ENCODE measurements around the gene MCCC2. TPM values are rescaled to one million over a fixed set of nuclear protein-coding genes. Genes with fewer than 3 reads are reported as not detected.

Gene MCCC2
- total and polyA plus RNA-seq, 2 of the 4 experiments (the other 2 are of a cell fraction), result 18.0 to 22.0 TPM

DNA sequence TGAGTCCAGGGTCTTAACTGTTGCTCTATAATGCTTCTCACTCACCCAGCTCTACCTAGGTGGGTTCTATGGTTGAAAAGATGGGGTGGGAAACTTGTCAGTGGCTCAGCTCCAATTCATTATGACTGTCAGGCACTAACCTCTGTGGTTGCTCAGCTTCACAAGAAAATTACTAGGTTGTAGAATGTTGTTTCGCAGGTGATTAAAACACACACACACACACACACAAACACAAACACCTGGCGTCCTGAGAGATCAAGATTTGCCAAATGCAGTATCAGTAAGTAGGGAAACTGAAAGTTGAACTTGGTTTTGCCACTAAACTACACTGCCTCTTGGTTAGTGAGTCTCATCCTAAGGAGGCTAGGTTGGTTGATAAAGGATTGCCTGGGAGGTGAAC lies 2.8 kb downstream of the MCCC2 start:
- peaks cover 2% of the 10 kb centered on the region; the same call in 1 of the 2 replicates for H3K36me3 ChIP-seq (ENCODE audit: control insufficient read depth, insufficient read depth, low read length)

More for the DNA sequence above, 2.8 kb downstream of the MCCC2 start:
- no TSS peak for BruUV-seq (replicated peaks)
- Histone ChIP-seq H2AFZ (replicated peaks; ENCODE audit: low read length, poor library complexity) (no peak overlapping the region), H3K56ac (ENCODE audit: extremely low read depth, insufficient read depth, low read length) (no peak overlapping the region), H3K79me1 (ENCODE audit: low read depth in 1 of 2, low read length in 2 of 2) (peaks cover 11 to 16% of the 10 kb centered on the region in 2 experiments; a peak in 3 of 4 replicates), H3K23ac (ENCODE audit: low read depth, low read length) (no peak overlapping the region), H2AK9ac (replicated peaks; ENCODE audit: low read depth, low read length, poor library complexity) (no peak overlapping the region), H3K9ac (ENCODE audit: low read depth, low read length) (no peak overlapping the region), H3K9me3 (ENCODE audit: control insufficient read depth, insufficient read depth, low read length) (no peaks in the 10 kb centered on the region), H2AK5ac (ENCODE audit: low read depth, low read length) (no peak overlapping the region), H4K8ac (ENCODE audit: low read depth in 2 of 2, low read length in 2 of 2) (no peak overlapping the region), H3K18ac (ENCODE audit: low read depth, low read length) (no peak overlapping the region), H2BK15ac (ENCODE audit: low read depth, low read length) (no peak overlapping the region), H3K27me3 (ENCODE audit: control insufficient read depth, insufficient read depth, low read length) (no peaks in the 10 kb centered on the region), H3K4me3 (ENCODE audit: insufficient read depth, low read depth, low read length) (no peak overlapping the region), H2BK120ac (ENCODE audit: low read depth, low read length) (no peak overlapping the region), H3K14ac (replicated peaks; ENCODE audit: low read depth, low read length) (no peak overlapping the region), H3K4ac (ENCODE audit: low read depth, low read length) (no peak overlapping the region), H2BK20ac (ENCODE audit: low read depth, low read length) (no peak overlapping the region), H3K4me2 (ENCODE audit: low read depth, low read length) (no peak overlapping the region), H4K91ac (ENCODE audit: insufficient read depth, low read depth, low read length) (no peak overlapping the region), H4K20me1 (ENCODE audit: insufficient read depth, low read length) (no peaks in the 10 kb centered on the region), H3K4me1 (ENCODE audit: control insufficient read depth, insufficient read depth, low read length) (peaks cover 2% of the 10 kb centered on the region; the same call in 1 of the 2 replicates), H4K5ac (ENCODE audit: low read depth, low read length) (no peak overlapping the region), H3K9me1 (ENCODE audit: insufficient read depth, low read length) (no peaks in the 10 kb centered on the region), H3K27ac (ENCODE audit: insufficient read depth, low read length) (no peak overlapping the region), H2BK5ac (ENCODE audit: low read depth, low read length, poor library complexity, severe bottlenecking) (no peak overlapping the region)
- TF ChIP-seq MAZ (IDR thresholded peaks at IDR 0.05; ENCODE audit: borderline replicate concordance, low read depth, low read length), result no peak
- TF ChIP-seq MXI1 (IDR thresholded peaks at IDR 0.05; ENCODE audit: borderline replicate concordance, low read depth, low read length), result no peak
- TF ChIP-seq POLR2A (IDR thresholded peaks at IDR 0.05; ENCODE audit: low read depth, low read length), result no peak
- no peak for TF ChIP-seq SMC3 (IDR thresholded peaks at IDR 0.05; ENCODE audit: low read depth, low read length)
- no peak for TF ChIP-seq RAD21 (IDR thresholded peaks at IDR 0.05; ENCODE audit: low read length)
- TF ChIP-seq, protein P1, sequence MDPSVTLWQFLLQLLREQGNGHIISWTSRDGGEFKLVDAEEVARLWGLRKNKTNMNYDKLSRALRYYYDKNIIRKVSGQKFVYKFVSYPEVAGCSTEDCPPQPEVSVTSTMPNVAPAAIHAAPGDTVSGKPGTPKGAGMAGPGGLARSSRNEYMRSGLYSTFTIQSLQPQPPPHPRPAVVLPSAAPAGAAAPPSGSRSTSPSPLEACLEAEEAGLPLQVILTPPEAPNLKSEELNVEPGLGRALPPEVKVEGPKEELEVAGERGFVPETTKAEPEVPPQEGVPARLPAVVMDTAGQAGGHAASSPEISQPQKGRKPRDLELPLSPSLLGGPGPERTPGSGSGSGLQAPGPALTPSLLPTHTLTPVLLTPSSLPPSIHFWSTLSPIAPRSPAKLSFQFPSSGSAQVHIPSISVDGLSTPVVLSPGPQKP (IDR thresholded peaks at IDR 0.05; ENCODE audit: borderline replicate concordance, low read depth, low read length), result no peak
- TF ChIP-seq FOS (IDR thresholded peaks at IDR 0.05; ENCODE audit: low read depth, low read length), result no peak
- TF ChIP-seq, protein P2, sequence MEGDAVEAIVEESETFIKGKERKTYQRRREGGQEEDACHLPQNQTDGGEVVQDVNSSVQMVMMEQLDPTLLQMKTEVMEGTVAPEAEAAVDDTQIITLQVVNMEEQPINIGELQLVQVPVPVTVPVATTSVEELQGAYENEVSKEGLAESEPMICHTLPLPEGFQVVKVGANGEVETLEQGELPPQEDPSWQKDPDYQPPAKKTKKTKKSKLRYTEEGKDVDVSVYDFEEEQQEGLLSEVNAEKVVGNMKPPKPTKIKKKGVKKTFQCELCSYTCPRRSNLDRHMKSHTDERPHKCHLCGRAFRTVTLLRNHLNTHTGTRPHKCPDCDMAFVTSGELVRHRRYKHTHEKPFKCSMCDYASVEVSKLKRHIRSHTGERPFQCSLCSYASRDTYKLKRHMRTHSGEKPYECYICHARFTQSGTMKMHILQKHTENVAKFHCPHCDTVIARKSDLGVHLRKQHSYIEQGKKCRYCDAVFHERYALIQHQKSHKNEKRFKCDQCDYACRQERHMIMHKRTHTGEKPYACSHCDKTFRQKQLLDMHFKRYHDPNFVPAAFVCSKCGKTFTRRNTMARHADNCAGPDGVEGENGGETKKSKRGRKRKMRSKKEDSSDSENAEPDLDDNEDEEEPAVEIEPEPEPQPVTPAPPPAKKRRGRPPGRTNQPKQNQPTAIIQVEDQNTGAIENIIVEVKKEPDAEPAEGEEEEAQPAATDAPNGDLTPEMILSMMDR (conservative IDR thresholded peaks at IDR 0.05; ENCODE audit: low read depth, low read length), result no peak
- TF ChIP-seq RFX5 (IDR thresholded peaks at IDR 0.05; ENCODE audit: low read depth, low read length), result no peak
- TF ChIP-seq MAFK (IDR thresholded peaks at IDR 0.05; ENCODE audit: low read depth, low read length), result no peak
- TF ChIP-seq, protein P3, sequence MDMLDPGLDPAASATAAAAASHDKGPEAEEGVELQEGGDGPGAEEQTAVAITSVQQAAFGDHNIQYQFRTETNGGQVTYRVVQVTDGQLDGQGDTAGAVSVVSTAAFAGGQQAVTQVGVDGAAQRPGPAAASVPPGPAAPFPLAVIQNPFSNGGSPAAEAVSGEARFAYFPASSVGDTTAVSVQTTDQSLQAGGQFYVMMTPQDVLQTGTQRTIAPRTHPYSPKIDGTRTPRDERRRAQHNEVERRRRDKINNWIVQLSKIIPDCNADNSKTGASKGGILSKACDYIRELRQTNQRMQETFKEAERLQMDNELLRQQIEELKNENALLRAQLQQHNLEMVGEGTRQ (IDR thresholded peaks at IDR 0.05; ENCODE audit: low read depth, low read length), result no peak
- no peak for TF ChIP-seq CHD1 (IDR thresholded peaks at IDR 0.05; ENCODE audit: low read depth, low read length)
- intact Hi-C loops (cut with micrococcal nuclease) (loop anchor here (5.0 kb wide), 1 partner anchor 717 kb away; no protein-coding TSS in a partner anchor), dilution Hi-C loops (cut with HindIII; ENCODE audit: low sequenced_read_pairs, unreplicated experiment) (no loop called here), in situ Hi-C loops (cut with MboI; ENCODE audit: low sequenced_read_pairs) (loop anchor here (25.0 kb wide), 1 partner anchor 722 kb away; the partner anchor contains the start of genes MRPS27 and PTCD2)
- DNase-seq (no peak), ATAC-seq (ENCODE audit: low read depth) (no peak)
- WGBS, 2 experiments (ENCODE audit: extremely low coverage in 2 of 2, insufficient read length in 1 of 2), result no CpG with 5 or more reads among the region's 2 CpGs
- CTCF ChIA-PET, result no interaction called here
- POLR2A ChIA-PET (ENCODE audit: unreplicated experiment), result no interaction called here

Data from IMR-90 (cell line).